ENCODE measurements around the gene AKT1S1. TPM values are rescaled to one million over a fixed set of nuclear protein-coding genes. Genes with fewer than 3 reads are reported as not detected.
"Not testable (repeated sequence)": the region's sequence is repeated elsewhere in the genome, so short reads cannot be mapped to it uniquely, and the experiment has no call there.

The AKT1S1 gene
- total and polyA plus RNA-seq, 2 donors (not counting 1 experiment from before 2014, with no cell fraction given), result 16.6 to 23.0 TPM

DNA sequence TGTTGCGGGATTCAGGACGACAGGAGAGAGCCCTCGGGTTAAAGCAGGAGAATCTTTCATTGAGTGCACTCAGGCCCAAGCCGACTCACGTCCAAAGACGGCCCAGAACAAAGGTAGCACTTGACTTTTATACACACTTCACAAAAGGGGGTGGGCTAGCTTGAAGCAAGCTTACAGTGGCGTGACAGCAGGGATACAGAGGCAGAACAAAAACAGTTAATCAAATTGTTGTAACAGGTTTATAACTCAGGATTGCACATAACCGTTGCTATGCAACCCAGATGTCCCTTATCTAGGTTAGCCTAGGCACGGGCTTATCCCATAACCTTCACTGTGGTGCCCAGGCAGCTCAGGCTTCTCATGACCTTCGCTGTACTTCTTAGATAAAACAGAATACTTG lies 57.0 kb downstream of the AKT1S1 start:
- no peak overlapping the region for H3K4me2 ChIP-seq (replicated peaks; ENCODE audit: low read depth, low read length, poor library complexity, severe bottlenecking)
- CTCF ChIA-PET, result no interaction called here

DNA sequence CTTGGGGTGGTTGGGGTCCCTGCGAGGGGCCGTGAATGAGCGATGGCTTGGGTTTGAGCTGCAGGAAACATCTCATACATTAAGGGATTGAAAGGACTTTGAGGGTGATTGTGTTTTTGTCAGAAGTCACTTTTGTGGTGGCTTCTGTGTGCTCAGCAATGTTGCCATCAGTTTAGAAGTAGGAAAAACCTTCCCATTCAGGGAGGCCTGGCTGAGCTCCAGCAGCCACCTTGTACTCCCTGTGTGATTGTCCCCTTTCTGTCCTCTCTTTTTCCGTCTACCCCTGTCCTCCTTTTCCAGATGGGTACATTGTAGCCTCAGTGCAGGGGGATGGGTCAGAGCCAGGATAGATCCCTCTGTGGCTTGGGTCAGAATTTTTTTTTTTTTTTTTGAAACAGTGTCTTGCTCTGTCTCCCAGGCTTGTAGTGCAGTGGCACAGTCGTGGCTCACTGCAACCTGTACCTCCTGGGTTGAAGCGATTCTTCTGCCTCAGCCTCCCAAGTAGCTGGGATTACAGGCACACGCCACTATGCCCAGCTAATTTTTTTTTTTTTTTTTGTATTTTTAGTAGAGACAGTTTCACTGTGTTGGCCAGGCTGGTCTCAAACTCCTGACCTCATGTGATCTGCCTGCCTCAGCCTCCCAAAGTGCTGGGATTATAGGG lies 57.6 kb downstream of the AKT1S1 start:
- ATAC-seq (ENCODE audit: low read depth); H3K4me3 ChIP-seq (ENCODE audit: control extremely low read depth in 1 of 5, extremely low read depth in 1 of 5, insufficient read depth in 1 of 5, low read depth in 2 of 5, low read length in 4 of 5); H2AFZ ChIP-seq (ENCODE audit: insufficient read depth, low read depth, low read length, poor library complexity, severe bottlenecking); H3K9me3 ChIP-seq (ENCODE audit: control extremely low read depth in 1 of 3, control insufficient read depth in 2 of 3, insufficient read depth in 1 of 3, low read length in 2 of 3); CTCF ChIA-PET; H3K27me3 ChIP-seq (replicated peaks in 1 of 4; ENCODE audit: control extremely low read depth in 1 of 4, control insufficient read depth in 3 of 4, insufficient read depth in 4 of 4, low read length in 3 of 4); H3K27me3 Mint-ChIP-seq; H3K9me3 Mint-ChIP-seq (ENCODE audit: insufficient read depth); DNase-seq: not testable (repeated sequence)
- Histone ChIP-seq H3K9ac (ENCODE audit: low read length) (peak overlapping the region; percentile 96), H3K79me2 (ENCODE audit: control insufficient read depth, insufficient read depth, low read length) (peaks cover 61% of the 10 kb centered on the region), H3K4me1 (ENCODE audit: control insufficient read depth in 2 of 2, insufficient read depth in 2 of 2, low read length in 2 of 2) (peaks cover 19 to 33% of the 10 kb centered on the region in 2 donors), H4K20me1 (ENCODE audit: control insufficient read depth, insufficient read depth, low read length, poor library complexity, severe bottlenecking) (peaks cover 49% of the 10 kb centered on the region), H3K36me3 (replicated peaks in 1 of 2; ENCODE audit: control extremely low read depth in 1 of 2, control insufficient read depth in 1 of 2, extremely low read depth in 1 of 2, insufficient read depth in 2 of 2, low read length in 1 of 2) (peaks cover 2 to 26% of the 10 kb centered on the region in 2 experiments), H3K27ac (ENCODE audit: low read length in 2 of 2) (peak overlapping the region in 1 of 2 donors; percentile 98), H3K4me2 (replicated peaks; ENCODE audit: low read depth, low read length, poor library complexity, severe bottlenecking) (peak overlapping the region; percentile 92)
- Mint-ChIP-seq H3K27ac (peak overlapping the region; percentile 98), H3K4me1 (peaks cover 40% of the 10 kb centered on the region), H3K4me3 (peak overlapping the region; percentile 97)
- 90% methylated on average over 2 of the region's 7 CpGs for WGBS (ENCODE audit: insufficient coverage)
- POLR2A ChIA-PET, result interaction anchor here (0.6 to 2.4 kb wide), 4 partner anchors 12 to 50 kb away, joined by 3 to 9 read pairs (median 4); no protein-coding TSS in a partner anchor
- intact Hi-C loops (cut with micrococcal nuclease), result loop anchor here (5.0 kb wide), 1 partner anchor 702 kb away; the partner anchor contains the start of genes C19orf73 and PPFIA3

More for the DNA sequence above, 57.0 kb downstream of the AKT1S1 start:
- no peaks in the 10 kb centered on the region for H3K9me3 ChIP-seq (ENCODE audit: control extremely low read depth in 1 of 3, control insufficient read depth in 2 of 3, insufficient read depth in 1 of 3, low read length in 2 of 3)
- no peak overlapping the region for H2AFZ ChIP-seq (ENCODE audit: insufficient read depth, low read depth, low read length, poor library complexity, severe bottlenecking)
- no peak for TF ChIP-seq EZH2 (IDR thresholded peaks at IDR 0.05; ENCODE audit: borderline replicate concordance, insufficient read depth, low read depth, low read length, poor library complexity, severe bottlenecking)
- TF ChIP-seq, protein P1, sequence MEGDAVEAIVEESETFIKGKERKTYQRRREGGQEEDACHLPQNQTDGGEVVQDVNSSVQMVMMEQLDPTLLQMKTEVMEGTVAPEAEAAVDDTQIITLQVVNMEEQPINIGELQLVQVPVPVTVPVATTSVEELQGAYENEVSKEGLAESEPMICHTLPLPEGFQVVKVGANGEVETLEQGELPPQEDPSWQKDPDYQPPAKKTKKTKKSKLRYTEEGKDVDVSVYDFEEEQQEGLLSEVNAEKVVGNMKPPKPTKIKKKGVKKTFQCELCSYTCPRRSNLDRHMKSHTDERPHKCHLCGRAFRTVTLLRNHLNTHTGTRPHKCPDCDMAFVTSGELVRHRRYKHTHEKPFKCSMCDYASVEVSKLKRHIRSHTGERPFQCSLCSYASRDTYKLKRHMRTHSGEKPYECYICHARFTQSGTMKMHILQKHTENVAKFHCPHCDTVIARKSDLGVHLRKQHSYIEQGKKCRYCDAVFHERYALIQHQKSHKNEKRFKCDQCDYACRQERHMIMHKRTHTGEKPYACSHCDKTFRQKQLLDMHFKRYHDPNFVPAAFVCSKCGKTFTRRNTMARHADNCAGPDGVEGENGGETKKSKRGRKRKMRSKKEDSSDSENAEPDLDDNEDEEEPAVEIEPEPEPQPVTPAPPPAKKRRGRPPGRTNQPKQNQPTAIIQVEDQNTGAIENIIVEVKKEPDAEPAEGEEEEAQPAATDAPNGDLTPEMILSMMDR (IDR thresholded peaks at IDR 0.05), result no peak
- intact Hi-C loops (cut with micrococcal nuclease), result no loop called here
- peaks cover 54% of the 10 kb centered on the region for H4K20me1 ChIP-seq (ENCODE audit: control insufficient read depth, insufficient read depth, low read length, poor library complexity, severe bottlenecking)
- H3K4me3 ChIP-seq (ENCODE audit: control extremely low read depth in 1 of 5, extremely low read depth in 1 of 5, insufficient read depth in 1 of 5, low read depth in 2 of 5, low read length in 4 of 5), result no peak overlapping the region
- WGBS (ENCODE audit: insufficient coverage), result 95% methylated on average over 8 of the region's 10 CpGs
- ATAC-seq (ENCODE audit: low read depth), result no peak
- H3K9me3 Mint-ChIP-seq (ENCODE audit: insufficient read depth), result no peaks in the 10 kb centered on the region
- H3K36me3 ChIP-seq (replicated peaks in 1 of 2; ENCODE audit: control extremely low read depth in 1 of 2, control insufficient read depth in 1 of 2, extremely low read depth in 1 of 2, insufficient read depth in 2 of 2, low read length in 1 of 2), result peaks cover 2 to 29% of the 10 kb centered on the region in 2 experiments
- no peak overlapping the region for H3K27ac ChIP-seq (ENCODE audit: low read length in 2 of 2)
- no peak for DNase-seq
- H3K79me2 ChIP-seq (ENCODE audit: control insufficient read depth, insufficient read depth, low read length), result peaks cover 66% of the 10 kb centered on the region
- peak overlapping the region; percentile 59 for H3K4me3 Mint-ChIP-seq
- POLR2A ChIA-PET, result interaction anchor here (1.0 to 1.3 kb wide), 2 partner anchors 28 to 49 kb away, joined by 3 to 5 read pairs; no protein-coding TSS in a partner anchor
- H3K27me3 Mint-ChIP-seq, result no peaks in the 10 kb centered on the region
- H3K4me1 Mint-ChIP-seq, result peaks cover 38% of the 10 kb centered on the region
- no peak overlapping the region for H3K9ac ChIP-seq (ENCODE audit: low read length)
- no peaks in the 10 kb centered on the region for H3K27me3 ChIP-seq (replicated peaks in 1 of 4; ENCODE audit: control extremely low read depth in 1 of 4, control insufficient read depth in 3 of 4, insufficient read depth in 4 of 4, low read length in 3 of 4)
- no peak overlapping the region for H3K27ac Mint-ChIP-seq
- H3K4me1 ChIP-seq (ENCODE audit: control insufficient read depth in 2 of 2, insufficient read depth in 2 of 2, low read length in 2 of 2), result peaks cover 19 to 33% of the 10 kb centered on the region in 2 donors

Small RNA genes lying within 50 kb of the gene (small RNA-seq; reads per million reads assigned to genes)
- gene MIR4749 (ENCODE audit: insufficient read length, low read depth, low replicate concordance), result not detected

Other genes with a start within 250 kb of the AKT1S1 start
- gene RRAS, start 237.2 kb downstream of the AKT1S1 start, total RNA-seq, result 5.6 and 6.3 TPM in 2 replicates
- 12.3 and 21.0 TPM in 2 replicates for gene RRAS, start 237.2 kb downstream of the AKT1S1 start, polyA plus RNA-seq
- gene SCAF1, start 235.1 kb downstream of the AKT1S1 start, total RNA-seq, result 64.3 and 68.3 TPM in 2 replicates
- gene SCAF1, start 235.1 kb downstream of the AKT1S1 start, polyA plus RNA-seq, result 17.1 and 20.2 TPM in 2 replicates
- 233 and 251 TPM in 2 replicates for gene IRF3, start 211.5 kb downstream of the AKT1S1 start, total RNA-seq
- gene IRF3, start 211.5 kb downstream of the AKT1S1 start, polyA plus RNA-seq, result 237 and 262 TPM in 2 replicates
- gene BCL2L12, start 211.4 kb downstream of the AKT1S1 start, total RNA-seq, result 17.3 and 22.1 TPM in 2 replicates
- gene BCL2L12, start 211.4 kb downstream of the AKT1S1 start, polyA plus RNA-seq, result 13.0 and 19.9 TPM in 2 replicates
- 175 TPM in 2 replicates for gene PRMT1, start 200.1 kb downstream of the AKT1S1 start, total RNA-seq
- 255 and 310 TPM in 2 replicates for gene PRMT1, start 200.1 kb downstream of the AKT1S1 start, polyA plus RNA-seq
- gene ADM5, start 187.8 kb downstream of the AKT1S1 start, total RNA-seq, result 5.6 and 8.8 TPM in 2 replicates
- gene ADM5, start 187.8 kb downstream of the AKT1S1 start, polyA plus RNA-seq, result 8.4 and 15.3 TPM in 2 replicates
- 1.7 TPM in 1 of 2 replicates, not detected in the other for gene CPT1C, start 186.2 kb downstream of the AKT1S1 start, total RNA-seq
- gene CPT1C, start 186.2 kb downstream of the AKT1S1 start, polyA plus RNA-seq, result 0.19 and 0.30 TPM in 2 replicates
- 0.15 and 0.56 TPM in 2 replicates for gene TSKS, start 114.0 kb downstream of the AKT1S1 start, total RNA-seq
- gene TSKS, start 114.0 kb downstream of the AKT1S1 start, polyA plus RNA-seq, result 0.18 and 1.4 TPM in 2 replicates
- 56.9 and 62.4 TPM in 2 replicates for gene AP2A1, start 110.4 kb downstream of the AKT1S1 start, total RNA-seq
- 48.4 and 49.2 TPM in 2 replicates for gene AP2A1, start 110.4 kb downstream of the AKT1S1 start, polyA plus RNA-seq
- 31.5 and 36.7 TPM in 2 replicates for gene FUZ, start 64.1 kb downstream of the AKT1S1 start, total RNA-seq
- gene FUZ, start 64.1 kb downstream of the AKT1S1 start, polyA plus RNA-seq, result 30.2 and 31.7 TPM in 2 replicates
- gene MED25, start 59.1 kb downstream of the AKT1S1 start, total RNA-seq, result 123 and 126 TPM in 2 replicates
- 83.0 and 93.0 TPM in 2 replicates for gene MED25, start 59.1 kb downstream of the AKT1S1 start, polyA plus RNA-seq
- gene PTOV1, start 26.2 kb downstream of the AKT1S1 start, total RNA-seq, result 225 and 230 TPM in 2 replicates
- 144 and 171 TPM in 2 replicates for gene PTOV1, start 26.2 kb downstream of the AKT1S1 start, polyA plus RNA-seq
- gene PNKP, start 9.8 kb downstream of the AKT1S1 start, total RNA-seq, result 273 and 274 TPM in 2 replicates
- 173 and 179 TPM in 2 replicates for gene PNKP, start 9.8 kb downstream of the AKT1S1 start, polyA plus RNA-seq
- 94.3 and 98.7 TPM in 2 replicates for gene TBC1D17, start 347 bp upstream of the AKT1S1 start, total RNA-seq
- 85.7 and 89.0 TPM in 2 replicates for gene TBC1D17, start 347 bp upstream of the AKT1S1 start, polyA plus RNA-seq
- gene IL4I1, start 19.5 kb upstream of the AKT1S1 start, total RNA-seq, result 3.1 and 3.9 TPM in 2 replicates
- 0.48 and 0.71 TPM in 2 replicates for gene IL4I1, start 19.5 kb upstream of the AKT1S1 start, polyA plus RNA-seq
- gene ATF5, start 51.9 kb upstream of the AKT1S1 start, total RNA-seq, result 37.6 and 38.5 TPM in 2 replicates
- 9.0 and 16.0 TPM in 2 replicates for gene ATF5, start 51.9 kb upstream of the AKT1S1 start, polyA plus RNA-seq
- gene NUP62, start 52.1 kb upstream of the AKT1S1 start, total RNA-seq, result 75.7 and 81.7 TPM in 2 replicates
- gene NUP62, start 52.1 kb upstream of the AKT1S1 start, polyA plus RNA-seq, result 14.9 and 25.2 TPM in 2 replicates
- gene SIGLEC11, start 83.8 kb upstream of the AKT1S1 start, total RNA-seq, result not detected in 2 replicates
- 0.09 and 0.10 TPM in 2 replicates for gene SIGLEC11, start 83.8 kb upstream of the AKT1S1 start, polyA plus RNA-seq
- gene VRK3, start 148.0 kb upstream of the AKT1S1 start, total RNA-seq, result 112 and 123 TPM in 2 replicates
- 44.1 and 58.5 TPM in 2 replicates for gene VRK3, start 148.0 kb upstream of the AKT1S1 start, polyA plus RNA-seq
- gene ZNF473, start 148.7 kb upstream of the AKT1S1 start, total RNA-seq, result 9.8 and 13.8 TPM in 2 replicates
- 5.1 and 5.5 TPM in 2 replicates for gene ZNF473, start 148.7 kb upstream of the AKT1S1 start, polyA plus RNA-seq